Measurements from ENCODE around the gene NUMA1.

GRCh38 chr11:72105888-72106287 lies 25.5 kb upstream of the NUMA1 start, which contains the start of gene TOMT:
- TF ChIP-seq CTCF (conservative IDR thresholded peaks at IDR 0.05; ENCODE audit: low read length) (no peak), EZH2phosphoT487 (IDR thresholded peaks at IDR 0.05; ENCODE audit: borderline replicate concordance) (no peak)

Data from Loucy (cell line).